ENCODE results near the gene PGPEP1. TPM values are rescaled to one million over a fixed set of nuclear protein-coding genes. Genes with fewer than 3 reads are reported as not detected.

Gene PGPEP1
- polyA plus RNA-seq, 1 of the 3 experiments (the other 2 are of a cell fraction): 13.8 TPM

- Histone ChIP-seq H3K4me3 (ENCODE audit: low read depth in 2 of 2, low read length in 1 of 2) (peak within 1 kb of the TSS; percentile 51 to 60), H3K36me3 (replicated peaks in 1 of 2; ENCODE audit: control insufficient read depth in 1 of 2, insufficient read depth in 2 of 2, low read length in 1 of 2) (peaks cover 3 to 6% of the 10 kb centered on the region in 2 experiments), H3K9me3 (no peaks in the 10 kb centered on the region), H3K4me2 (peak within 1 kb of the TSS; percentile 82), H3F3A (replicated peaks; ENCODE audit: insufficient read depth) (peaks cover 18% of the 10 kb centered on the region), H3K79me2 (ENCODE audit: insufficient read depth) (peaks cover 9% of the 10 kb centered on the region), H3K4me1 (ENCODE audit: control insufficient read depth in 1 of 2, insufficient read depth in 2 of 2, low read depth in 1 of 2, low read length in 1 of 2) (peaks cover 0 to 9% of the 10 kb centered on the region in 2 experiments; a peak in 1 of 4 replicates), H3K27me3 (ENCODE audit: insufficient read depth) (no peaks in the 10 kb centered on the region), H3K27ac (ENCODE audit: low read depth in 2 of 2, low read length in 1 of 2) (peak within 1 kb of the TSS; percentile 23 to 24; a peak in 3 of 4 replicates), H4K20me1 (ENCODE audit: insufficient read depth) (no peaks in the 10 kb centered on the region; the same call in 1 of the 2 replicates), H2AFZ (ENCODE audit: low read depth) (no peak within 1 kb of the TSS), H3K9ac (peak within 1 kb of the TSS; percentile 39), H3K9me2 (no peaks in the 10 kb centered on the region)
- POLR2A ChIA-PET: no interaction called here
- DNase-seq: peak; percentile 76
- CTCF ChIA-PET: interaction anchor here (0.6 to 8.6 kb wide), 14 partner anchors 10 to 46 kb away, joined by 3 to 160 read pairs (median 4); partner anchors contain the start of gene SSBP4
- TF ChIP-seq POLR2AphosphoS5 (IDR thresholded peaks at IDR 0.05; ENCODE audit: low read depth, low read length) (peak; percentile 99), RAD21 (IDR thresholded peaks at IDR 0.05; ENCODE audit: low read length) (0 out of 2 replicates have a peak, but pooled peaks have one; percentile 8), USF1 (IDR thresholded peaks at IDR 0.05; ENCODE audit: borderline replicate concordance, low read depth) (no peak), FOSL2 (IDR thresholded peaks at IDR 0.05; ENCODE audit: borderline replicate concordance, low read depth) (no peak), RCOR1 (IDR thresholded peaks at IDR 0.05; ENCODE audit: low read length) (no peak), SIN3A (IDR thresholded peaks at IDR 0.05; ENCODE audit: borderline replicate concordance, low read depth, low read length) (peak; percentile 54; the same call in 1 of the 2 replicates), USF2 (IDR thresholded peaks at IDR 0.05; ENCODE audit: borderline replicate concordance, low read depth, low read length) (no peak), FOXM1 (IDR thresholded peaks at IDR 0.05; ENCODE audit: low read depth) (no peak), NFIC (IDR thresholded peaks at IDR 0.05; ENCODE audit: borderline replicate concordance) (no peak), TAF1 (IDR thresholded peaks at IDR 0.05; ENCODE audit: borderline replicate concordance, low read depth, low read length) (peak; percentile 89), REST (IDR thresholded peaks at IDR 0.05; ENCODE audit: low read depth, low read length) (peak; percentile 58; the same call in 1 of the 2 replicates), SMC3 (IDR thresholded peaks at IDR 0.05; ENCODE audit: low read depth, low read length) (peak; percentile 28; the same call in 1 of the 2 replicates), YY1 (IDR thresholded peaks at IDR 0.05; ENCODE audit: low read depth) (no peak), TCF12 (IDR thresholded peaks at IDR 0.05) (no peak), CTCF (IDR thresholded peaks at IDR 0.05) (peak; percentile 79), TEAD4 (IDR thresholded peaks at IDR 0.05; ENCODE audit: borderline replicate concordance, insufficient read depth) (no peak), ELF1 (IDR thresholded peaks at IDR 0.05) (no peak), PBX3 (IDR thresholded peaks at IDR 0.05) (no peak), NRF1 (IDR thresholded peaks at IDR 0.05; ENCODE audit: low read depth, low read length) (no peak)
- 47% methylated on average over 24 of the region's 33 CpGs for whole genome bisulfite sequencing (ENCODE audit: low lambda C conversion rate)
These were observed 45.5 kb downstream of the PGPEP1 start, which contains the start of gene GDF15 for GRCh38 chr19:18385675-18386542. TSS of gene GDF15 (plus strand) at chr19:18386158. CDS start at chr19:18386190, 32 bp downstream.

Data from SK-N-SH (cell line).